ENCODE data around the gene UQCR10.

The UQCR10 gene

DNA sequence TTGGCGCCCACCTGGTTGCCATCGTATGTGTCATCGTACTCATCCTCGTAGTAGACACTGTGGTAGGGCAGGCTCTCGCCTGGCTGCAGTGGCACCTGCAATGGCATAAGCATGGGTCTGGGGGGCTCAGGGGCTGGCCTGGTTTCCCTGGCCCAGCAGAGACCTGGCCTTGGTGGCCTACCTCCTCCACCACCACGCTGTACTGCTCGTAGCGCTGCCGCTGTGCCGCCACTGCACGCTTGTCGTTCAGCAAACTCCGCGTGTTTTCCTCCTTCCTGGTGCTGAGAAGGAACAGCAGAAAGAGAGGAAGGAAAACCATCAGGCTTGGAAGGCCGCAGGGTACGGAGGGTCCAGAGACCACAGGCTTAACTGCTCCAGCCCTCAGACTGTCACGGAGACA is 26.2 kb downstream of the UQCR10 start:
- in situ Hi-C loops (cut with MboI; ENCODE audit: low sequenced_read_pairs) = no loop called here

DNA sequence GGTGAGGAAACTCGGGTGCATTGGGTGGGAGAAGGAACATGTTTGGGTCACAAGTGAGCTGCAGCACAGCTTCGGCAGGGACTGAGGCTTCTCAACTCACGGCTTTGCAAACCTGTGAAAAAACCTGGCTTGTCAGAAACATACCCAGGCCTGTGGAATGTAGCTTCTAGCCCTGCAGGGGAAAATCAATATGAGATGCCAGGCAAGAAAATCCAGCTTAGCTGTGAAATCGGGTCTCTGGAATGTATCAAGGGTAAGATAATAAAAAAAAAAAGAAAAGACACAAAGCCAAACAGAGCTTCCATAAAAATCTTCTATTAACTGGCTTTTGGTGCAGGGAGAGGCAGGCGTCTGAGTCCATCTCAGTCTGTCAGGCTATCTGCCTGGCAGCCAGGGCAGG is 28.5 kb downstream of the UQCR10 start:
- in situ Hi-C loops (cut with MboI; ENCODE audit: low sequenced_read_pairs) = no loop called here

DNA sequence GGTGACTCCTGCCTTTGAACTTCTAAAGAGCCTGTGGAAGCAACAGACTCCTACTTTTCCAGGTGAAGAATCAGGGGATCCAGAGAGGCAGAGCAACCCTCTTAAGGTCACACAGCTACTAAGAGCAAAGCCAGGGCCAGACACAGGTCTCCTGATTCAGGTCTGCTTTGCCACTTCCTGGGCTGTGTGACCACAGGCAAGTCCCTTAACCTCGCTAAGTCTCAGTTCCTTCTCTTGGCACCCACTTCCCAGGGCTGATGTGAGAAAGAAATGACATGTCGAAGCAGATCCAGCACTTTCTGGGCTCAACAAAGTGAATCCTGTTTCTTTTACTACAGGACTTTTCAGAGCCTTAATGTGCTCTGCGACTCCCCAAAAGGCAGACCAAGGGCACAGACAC is 30.2 kb downstream of the UQCR10 start:
- in situ Hi-C loops (cut with MboI; ENCODE audit: low sequenced_read_pairs) = no loop called here

DNA sequence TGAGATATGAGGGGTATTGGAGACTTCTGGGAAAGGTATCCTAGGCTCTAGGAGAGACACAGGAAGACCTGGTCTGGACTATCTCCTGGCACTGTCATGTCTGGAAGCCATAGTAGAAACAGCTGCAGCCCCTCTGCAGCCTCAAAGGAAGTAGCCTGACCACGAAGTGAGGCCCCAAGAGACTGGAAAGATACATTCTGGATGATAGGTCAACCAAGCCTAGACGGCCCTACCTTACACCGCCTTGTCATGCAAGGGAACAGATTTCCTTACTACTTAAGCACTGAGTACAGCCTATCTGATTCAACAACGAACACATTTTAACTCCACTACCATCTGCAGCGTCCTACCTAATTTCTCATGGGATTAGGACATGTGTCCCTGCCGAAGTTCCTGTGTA is 31.1 kb downstream of the UQCR10 start:
- in situ Hi-C loops (cut with MboI; ENCODE audit: low sequenced_read_pairs) = no loop called here

DNA sequence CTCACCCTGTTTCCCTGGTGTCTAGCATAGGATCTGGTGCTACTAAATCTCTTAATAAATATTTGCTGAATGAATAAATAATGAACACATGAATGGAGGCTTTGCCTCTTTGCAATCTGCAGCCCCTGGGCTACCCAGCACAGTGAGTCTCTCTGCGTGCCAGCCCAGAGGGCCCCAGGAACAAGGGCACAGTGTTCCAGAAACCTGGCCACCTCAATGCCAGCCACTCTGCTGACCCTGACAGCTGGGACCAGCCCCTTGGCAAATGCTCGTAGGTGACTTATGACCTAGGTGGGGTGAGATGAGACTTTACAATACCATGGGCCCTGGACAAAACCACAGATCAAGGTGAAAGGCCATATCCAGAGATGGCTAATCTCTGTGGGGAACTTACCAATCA is 31.6 kb downstream of the UQCR10 start:
- in situ Hi-C loops (cut with MboI; ENCODE audit: low sequenced_read_pairs) = no loop called here

DNA sequence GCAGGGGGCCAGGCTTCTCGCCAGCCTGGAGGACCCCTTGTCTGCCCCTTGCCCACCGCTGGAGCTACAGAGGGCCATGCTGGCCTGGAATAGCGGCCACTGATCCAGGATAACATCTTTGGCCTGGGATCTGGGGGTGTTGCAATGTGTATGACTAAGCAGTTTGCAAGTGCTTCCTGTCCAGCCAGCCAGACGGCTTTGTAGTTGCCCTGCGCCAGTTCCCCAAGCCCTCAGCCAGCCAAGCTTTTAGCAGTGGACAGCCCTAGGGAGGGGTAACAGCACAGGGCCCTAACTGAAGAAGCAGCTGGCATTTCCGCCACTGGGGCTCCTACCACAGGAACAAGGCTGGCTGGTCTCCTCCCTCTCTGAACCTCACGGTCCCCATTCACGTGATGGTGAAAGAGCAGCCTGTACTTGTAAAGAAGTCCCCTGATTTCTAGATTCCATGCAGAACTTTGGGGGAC is 32.1 kb downstream of the UQCR10 start:
- in situ Hi-C loops (cut with MboI; ENCODE audit: low sequenced_read_pairs) = no loop called here

DNA sequence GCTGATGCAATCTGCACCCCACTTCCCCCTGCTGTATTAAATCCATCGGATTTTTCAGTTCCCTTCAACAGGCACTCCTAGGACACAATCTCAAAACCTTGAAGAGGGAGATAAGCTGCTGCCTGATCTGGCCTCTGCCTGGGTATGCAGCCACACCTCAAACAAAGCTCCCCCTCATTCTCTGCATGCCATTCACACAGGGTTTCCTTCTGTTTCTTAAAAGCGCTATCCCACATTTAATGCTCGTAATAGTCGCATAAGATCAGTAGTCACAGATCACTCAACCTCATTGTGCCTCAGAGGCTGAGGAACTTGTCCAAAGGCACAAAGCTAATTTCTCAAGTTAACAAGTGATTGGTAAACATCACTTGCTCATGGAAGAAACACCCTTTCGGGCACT is 34.0 kb downstream of the UQCR10 start:
- in situ Hi-C loops (cut with MboI; ENCODE audit: low sequenced_read_pairs) = no loop called here

DNA sequence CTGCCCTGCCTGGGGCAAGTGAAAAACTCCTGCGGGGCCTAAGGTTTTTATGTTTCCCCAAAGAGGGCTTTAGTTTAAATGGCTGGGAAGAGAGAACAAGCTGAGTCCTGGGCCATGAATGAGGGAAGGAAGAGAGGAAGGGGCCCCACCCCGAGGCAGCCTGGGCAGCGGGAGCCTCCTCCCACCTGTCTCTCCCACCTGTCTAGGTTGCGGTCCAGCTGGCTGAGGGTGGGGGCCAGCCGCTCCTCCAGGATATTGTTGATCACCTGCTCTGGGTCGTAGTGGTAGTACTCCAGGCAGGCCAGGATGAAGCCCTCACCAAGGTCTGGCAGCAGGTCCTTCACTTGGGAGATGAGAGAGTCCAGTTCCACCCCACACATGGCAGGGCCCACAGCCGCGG is 34.6 kb downstream of the UQCR10 start:
- in situ Hi-C loops (cut with MboI; ENCODE audit: low sequenced_read_pairs) = no loop called here

DNA sequence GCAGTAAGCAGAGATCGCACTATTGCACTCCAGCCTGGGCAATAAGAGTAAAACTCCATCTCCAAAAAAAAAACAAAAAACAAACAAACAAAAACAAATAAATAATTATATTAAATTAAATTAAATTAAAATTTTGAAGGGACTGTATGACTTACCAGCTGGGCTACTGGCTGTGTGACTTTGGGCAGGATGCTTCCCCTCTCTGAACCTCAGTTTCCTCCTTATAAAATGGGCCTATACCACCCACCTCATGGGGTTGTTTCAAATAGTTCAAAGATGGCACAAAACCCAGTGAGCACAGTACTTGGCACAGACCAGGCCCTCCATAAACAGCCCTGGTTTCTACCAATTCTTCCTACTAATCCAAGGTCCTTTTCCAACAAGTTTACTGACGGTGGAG is 36.0 kb downstream of the UQCR10 start:
- in situ Hi-C loops (cut with MboI; ENCODE audit: low sequenced_read_pairs) = no loop called here

DNA sequence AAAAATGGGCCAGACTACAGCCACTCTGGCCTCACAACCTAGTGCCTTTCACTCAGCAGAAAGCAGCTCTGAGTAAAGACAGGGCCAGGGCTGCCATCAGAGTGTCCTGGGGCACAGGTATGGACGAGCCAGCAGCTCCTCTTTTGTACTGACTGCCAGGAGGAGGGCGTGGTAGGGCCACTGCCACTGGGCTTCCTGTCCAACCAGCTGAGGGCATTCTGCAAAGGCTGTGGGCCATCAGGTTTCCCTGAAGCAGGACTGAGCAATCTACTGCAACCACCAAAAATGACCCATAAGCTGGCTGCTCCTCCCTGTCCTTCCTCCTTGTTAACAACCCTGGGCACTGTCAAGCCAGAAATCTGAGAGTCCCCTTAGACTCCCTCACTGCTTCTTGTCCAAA is 37.8 kb downstream of the UQCR10 start:
- in situ Hi-C loops (cut with MboI; ENCODE audit: low sequenced_read_pairs) = no loop called here

DNA sequence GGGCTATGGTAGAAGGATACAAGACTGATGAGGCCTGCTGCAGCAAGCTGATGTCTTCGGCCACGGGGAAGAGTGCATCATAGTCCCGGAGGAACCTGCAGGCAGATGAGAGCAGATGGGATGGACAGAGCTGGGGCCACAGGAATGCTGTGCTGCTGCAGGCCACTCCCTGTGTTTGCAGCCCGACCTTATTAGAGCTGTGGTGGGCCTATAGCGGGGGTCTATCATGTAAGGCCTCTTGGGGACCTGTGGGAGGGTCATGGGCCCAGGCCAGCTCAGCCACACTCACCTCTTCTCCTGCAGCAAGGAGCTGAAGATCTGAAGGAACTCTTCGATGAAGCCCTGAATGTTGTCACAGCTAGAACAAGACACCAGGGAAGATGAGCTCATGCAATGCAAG is 39.0 kb downstream of the UQCR10 start:
- in situ Hi-C loops (cut with MboI; ENCODE audit: low sequenced_read_pairs) = no loop called here

DNA sequence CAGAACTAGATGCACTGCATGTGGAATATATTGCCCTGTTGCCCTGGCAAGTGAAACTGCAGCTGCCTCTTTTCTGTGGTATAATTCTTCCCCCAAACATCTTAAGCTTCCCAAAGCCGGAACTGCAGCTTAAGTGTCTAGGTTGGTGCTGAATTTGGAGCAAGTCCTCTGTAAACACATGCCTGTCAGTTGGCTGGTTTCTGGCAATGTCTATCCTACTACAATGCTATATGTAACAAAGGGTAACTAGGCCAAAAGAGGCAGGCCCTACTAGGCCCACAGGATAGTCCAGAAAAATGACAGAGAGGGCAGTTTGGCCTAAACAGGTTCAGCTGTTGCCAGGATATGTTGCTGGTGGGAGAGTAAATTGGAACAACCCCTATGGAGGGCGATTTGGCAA is 43.0 kb downstream of the UQCR10 start:
- in situ Hi-C loops (cut with MboI; ENCODE audit: low sequenced_read_pairs) = no loop called here

DNA sequence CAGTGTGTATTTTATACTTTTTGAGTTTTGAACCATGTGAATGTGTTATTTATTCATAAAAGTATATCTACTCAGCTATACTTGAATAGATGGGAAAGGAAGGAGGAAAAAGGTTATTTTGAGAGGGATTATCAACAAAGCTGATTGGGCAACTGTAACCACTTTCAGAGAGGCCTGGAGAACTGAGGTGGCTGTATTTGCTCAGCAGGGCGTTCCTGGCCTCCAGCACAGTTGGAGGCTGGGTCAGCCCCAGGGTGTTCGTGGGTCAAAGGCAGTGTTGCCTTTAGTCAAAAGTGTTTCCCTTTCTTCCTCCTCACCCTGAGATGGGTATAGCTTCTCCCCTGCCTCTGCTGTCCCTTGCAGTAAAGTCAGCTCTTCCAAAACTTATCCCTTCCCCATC is 44.2 kb downstream of the UQCR10 start:
- in situ Hi-C loops (cut with MboI; ENCODE audit: low sequenced_read_pairs) = no loop called here

DNA sequence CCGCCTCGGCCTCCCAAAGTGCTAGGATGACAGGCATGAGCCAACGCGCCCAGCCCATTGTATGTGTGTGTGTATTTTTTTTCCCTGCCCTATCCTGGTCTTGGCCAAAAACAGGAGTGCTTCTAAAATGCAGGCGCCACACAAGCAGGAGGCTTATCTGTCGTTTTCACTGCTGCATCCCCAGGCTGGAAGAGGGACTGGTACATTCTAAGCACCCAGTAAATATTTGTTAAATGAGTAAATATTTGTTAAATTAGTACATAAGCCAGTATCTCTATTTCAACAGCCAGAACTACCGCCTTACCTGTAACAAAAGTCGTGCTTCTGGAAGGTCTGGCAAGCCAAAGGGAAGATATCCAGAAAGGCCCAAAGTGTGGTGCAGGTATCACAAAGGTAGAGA is 46.0 kb downstream of the UQCR10 start:
- in situ Hi-C loops (cut with MboI; ENCODE audit: low sequenced_read_pairs) = no loop called here

DNA sequence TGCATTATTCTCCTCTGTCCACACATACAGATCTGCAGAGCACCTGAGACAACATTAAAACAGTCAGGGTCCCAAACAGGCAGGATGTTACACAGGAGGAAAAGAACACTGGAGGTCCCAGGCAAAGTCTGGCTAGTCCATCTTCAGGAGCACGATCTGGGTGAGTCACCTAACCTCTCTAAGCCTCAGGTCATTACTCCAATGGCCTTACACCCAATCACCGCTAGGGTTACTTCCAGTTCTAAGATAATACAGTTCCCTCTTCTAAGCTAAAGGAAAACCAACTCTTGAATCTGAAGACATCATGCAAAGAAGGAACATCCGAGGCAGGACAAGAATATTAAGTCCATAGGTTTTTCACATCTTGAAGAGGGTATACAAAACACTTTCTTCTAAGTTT is 46.4 kb downstream of the UQCR10 start:
- in situ Hi-C loops (cut with MboI; ENCODE audit: low sequenced_read_pairs) = no loop called here

DNA sequence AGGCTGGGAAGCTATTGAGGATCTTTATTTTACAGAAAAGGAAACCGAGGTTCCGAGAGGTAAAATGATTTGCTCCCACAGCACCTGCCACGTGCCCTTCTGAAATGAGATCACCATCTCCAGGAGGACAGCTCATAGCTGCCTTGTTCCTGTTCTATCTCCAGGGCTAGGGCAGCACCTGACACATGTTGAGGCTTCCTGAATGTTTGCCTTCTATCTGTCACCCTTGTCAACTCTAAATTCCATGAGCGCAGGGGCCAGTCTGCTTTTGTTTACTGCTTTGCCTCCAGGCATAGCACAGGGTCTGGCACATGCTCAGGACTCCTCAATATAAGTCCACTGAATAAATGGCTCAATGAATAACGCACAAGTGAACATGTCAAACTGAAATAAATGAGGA is 46.8 kb downstream of the UQCR10 start:
- in situ Hi-C loops (cut with MboI; ENCODE audit: low sequenced_read_pairs) = no loop called here

DNA sequence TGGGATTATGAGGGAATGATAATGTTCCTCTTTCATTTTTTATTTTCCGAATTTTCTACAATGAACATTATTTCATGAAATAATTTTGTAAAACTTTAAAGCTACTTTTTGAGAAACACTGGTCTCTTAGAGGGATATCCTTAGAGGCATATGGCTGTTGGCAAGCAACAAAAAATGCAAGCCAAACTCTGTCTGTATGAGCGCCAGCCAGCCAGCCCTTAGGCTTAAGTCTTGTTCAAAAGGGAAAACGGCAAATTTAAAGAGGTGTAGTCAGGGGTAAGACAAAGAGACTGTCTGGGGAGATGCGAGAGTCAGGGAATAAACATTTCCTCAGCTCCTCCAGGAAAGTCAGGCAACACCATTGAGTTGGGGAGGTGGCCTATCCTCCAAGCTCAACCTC is 48.4 kb downstream of the UQCR10 start:
- in situ Hi-C loops (cut with MboI; ENCODE audit: low sequenced_read_pairs) = no loop called here

DNA sequence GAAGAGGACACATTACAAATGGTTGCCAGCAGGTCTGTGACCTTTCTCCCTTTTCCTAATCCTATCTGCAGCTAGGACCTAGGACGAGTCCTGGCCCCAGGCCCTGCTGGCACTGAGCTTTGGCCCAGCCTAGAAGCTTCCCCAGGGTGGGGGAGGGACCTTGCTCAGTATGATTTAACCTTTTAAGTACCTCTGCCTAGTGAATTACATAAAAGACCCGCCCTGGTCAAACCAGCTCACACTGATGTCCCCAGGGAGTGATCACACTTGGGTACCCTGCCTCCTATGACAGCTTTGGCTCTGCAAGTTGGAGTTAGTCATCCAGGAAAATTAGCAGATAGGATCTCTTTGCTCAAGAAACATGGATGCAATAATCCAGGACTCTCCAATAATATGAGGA is 49.0 kb downstream of the UQCR10 start:
- in situ Hi-C loops (cut with MboI; ENCODE audit: low sequenced_read_pairs) = no loop called here

DNA sequence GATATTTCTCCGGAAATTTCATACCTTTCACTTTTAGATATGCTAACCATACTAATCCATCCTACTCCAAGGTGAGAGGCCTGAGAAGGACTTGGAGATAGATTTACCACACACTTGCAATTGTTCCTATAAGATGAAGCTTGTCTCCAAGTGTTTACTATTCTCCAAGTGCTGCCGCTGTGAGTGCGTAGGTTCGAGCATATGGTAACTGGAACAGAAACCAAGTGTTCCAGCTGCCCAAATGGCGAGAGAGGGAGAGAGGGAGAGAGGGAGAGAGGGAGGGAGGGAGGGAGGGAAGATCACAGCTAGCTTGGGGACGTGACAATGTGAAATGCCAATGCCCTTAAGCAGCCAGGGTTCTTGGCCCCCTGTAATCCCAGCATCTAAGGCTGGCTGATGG is 49.4 kb downstream of the UQCR10 start:
- in situ Hi-C loops (cut with MboI; ENCODE audit: low sequenced_read_pairs) = no loop called here

DNA sequence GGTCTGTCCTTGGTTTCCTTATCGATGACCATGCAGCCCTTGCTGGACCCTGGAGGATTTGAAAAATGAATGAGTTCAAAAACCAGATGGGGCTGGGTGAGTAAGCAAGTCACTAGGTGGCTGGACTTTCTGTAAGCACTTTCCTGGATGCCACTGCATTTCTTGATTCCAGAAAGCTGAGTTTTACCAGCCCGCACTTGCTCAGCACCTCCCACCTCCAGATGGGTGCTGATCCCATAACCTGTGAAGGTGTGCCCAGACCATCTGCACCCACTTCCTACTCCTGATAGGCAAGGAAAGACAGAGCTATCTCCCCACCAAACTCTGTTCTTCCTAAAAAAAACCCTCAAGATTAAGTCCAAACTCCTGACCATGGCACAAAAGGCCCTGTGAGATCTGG is 49.8 kb downstream of the UQCR10 start:
- in situ Hi-C loops (cut with MboI; ENCODE audit: low sequenced_read_pairs) = no loop called here

DNA sequence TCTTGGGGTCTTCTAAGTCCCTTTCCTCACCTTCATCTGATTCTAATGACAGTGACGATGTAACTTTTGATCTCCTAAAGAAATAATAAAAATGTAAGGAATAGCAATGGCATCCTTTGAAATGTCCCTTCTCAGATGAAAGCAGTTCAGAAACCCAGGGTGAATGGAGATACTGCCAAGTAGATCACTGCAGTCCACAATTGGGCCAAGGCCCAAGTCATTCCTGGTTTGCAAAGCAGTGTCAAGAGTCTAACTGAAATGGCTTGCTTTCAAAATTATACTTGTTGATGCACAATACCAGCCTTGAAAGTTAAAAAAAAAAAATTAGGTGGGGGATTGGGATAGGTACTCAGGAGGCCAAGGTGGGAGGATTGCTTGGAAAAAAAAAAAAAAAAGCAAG is 50.6 kb downstream of the UQCR10 start:
- in situ Hi-C loops (cut with MboI; ENCODE audit: low sequenced_read_pairs) = no loop called here

DNA sequence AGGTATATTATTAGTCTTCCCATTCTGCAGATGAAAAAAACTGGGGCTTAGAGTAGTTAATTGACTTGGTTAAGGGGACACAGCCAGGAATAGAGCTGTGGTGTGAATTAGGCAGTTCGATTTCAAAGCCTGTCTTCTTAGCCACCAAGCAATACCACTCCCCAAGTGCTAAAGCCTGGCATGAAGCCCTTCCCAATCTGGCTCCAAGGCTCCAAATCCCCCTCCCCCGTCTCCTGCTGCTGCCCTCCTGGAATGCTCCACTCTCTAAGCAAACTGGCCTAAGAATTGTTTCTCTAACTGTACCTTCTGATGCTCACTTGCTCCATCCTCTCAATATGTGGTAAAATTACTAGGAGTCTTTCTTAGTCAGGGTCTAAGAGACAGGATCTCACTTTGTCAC is 52.3 kb downstream of the UQCR10 start:
- in situ Hi-C loops (cut with MboI; ENCODE audit: low sequenced_read_pairs) = no loop called here
